ENCODE measurements around the gene SLC51A.
"Not testable (repeated sequence)": the region's sequence is repeated elsewhere in the genome, so short reads cannot be mapped to it uniquely, and the experiment has no call there.

The SLC51A gene

GRCh38 chr3:196216089-196216564, at the start of gene SLC51A:
SLC51A (plus strand) TSS chr3:196216534; CDS start chr3:196216713, 179 bp downstream.
- H3K4me3 ChIP-seq (ENCODE audit: low read depth, low read length) = no peak within 1 kb of the TSS
- no peak for TF ChIP-seq CTCF (IDR thresholded peaks at IDR 0.05; ENCODE audit: low read depth, low read length)

GRCh38 chr3:196166741-196167140, 49.6 kb upstream of the SLC51A start:
- no peak for TF ChIP-seq CTCF (IDR thresholded peaks at IDR 0.05; ENCODE audit: low read depth, low read length)
- no peak overlapping the region for H3K4me3 ChIP-seq (ENCODE audit: low read depth, low read length)

GRCh38 chr3:196168808-196169391, 47.4 kb upstream of the SLC51A start:
- no peak overlapping the region for H3K4me3 ChIP-seq (ENCODE audit: low read depth, low read length)
- no peak for TF ChIP-seq CTCF (IDR thresholded peaks at IDR 0.05; ENCODE audit: low read depth, low read length)

- H3K4me3 ChIP-seq (ENCODE audit: low read depth, low read length) = no peak overlapping the region
- no peak for TF ChIP-seq CTCF (IDR thresholded peaks at IDR 0.05; ENCODE audit: low read depth, low read length)
Measured at GRCh38 chr3:196169836-196170240, 46.5 kb upstream of the SLC51A start.

GRCh38 chr3:196170296-196170695, 46.0 kb upstream of the SLC51A start:
- not testable (repeated sequence) for H3K4me3 ChIP-seq (ENCODE audit: low read depth, low read length)

- H3K4me3 ChIP-seq (ENCODE audit: low read depth, low read length) = no peak overlapping the region
- no peak for TF ChIP-seq CTCF (IDR thresholded peaks at IDR 0.05; ENCODE audit: low read depth, low read length)
Measured at GRCh38 chr3:196174652-196175051, 41.7 kb upstream of the SLC51A start.

- TF ChIP-seq CTCF (IDR thresholded peaks at IDR 0.05; ENCODE audit: low read depth, low read length) = no peak
Measured at GRCh38 chr3:196175116-196175625, 41.2 kb upstream of the SLC51A start.

GRCh38 chr3:196175722-196176121, 40.6 kb upstream of the SLC51A start:
- no peak overlapping the region for H3K4me3 ChIP-seq (ENCODE audit: low read depth, low read length)
- TF ChIP-seq CTCF (IDR thresholded peaks at IDR 0.05; ENCODE audit: low read depth, low read length) = no peak

More at GRCh38 chr3:196175116-196175625, 41.2 kb upstream of the SLC51A start:
- no peak overlapping the region for H3K4me3 ChIP-seq (ENCODE audit: low read depth, low read length)

All from WI38 (cell line).